Glutamatergic neuron (in vitro differentiated cells): ENCODE data around the gene IL20. TPM values are rescaled to one million over a fixed set of nuclear protein-coding genes. Genes with fewer than 3 reads are reported as not detected.

ENCODE experiments used
- DNase-seq: peaks from one replicate; pipeline ENCODE4 v3.0.0; 2022
- H3K27ac Mint-ChIP-seq: one replicate; pipeline ENCODE4 v1.8.0; 2020; ENCODE audit warnings: mild to moderate bottlenecking, mixed read lengths, inconsistent platforms; ENCODE audit not compliant: unreplicated experiment
- H3K27me3 Mint-ChIP-seq: one replicate; pipeline ENCODE4 v1.8.0; 2020; ENCODE audit warnings: mild to moderate bottlenecking, moderate library complexity, mixed read lengths, inconsistent platforms; ENCODE audit not compliant: unreplicated experiment
- H3K36me3 Mint-ChIP-seq: one replicate; pipeline ENCODE4 v1.8.0; 2020; ENCODE audit warnings: mild to moderate bottlenecking, mixed read lengths, inconsistent platforms; ENCODE audit not compliant: unreplicated experiment
- H3K4me1 Mint-ChIP-seq: one replicate; pipeline ENCODE4 v1.8.0; 2020; ENCODE audit warnings: mild to moderate bottlenecking, low read depth, mixed read lengths, inconsistent platforms; ENCODE audit not compliant: unreplicated experiment
- H3K4me3 Mint-ChIP-seq: one replicate; pipeline ENCODE4 v1.8.0; 2020; ENCODE audit warnings: mild to moderate bottlenecking, mixed read lengths, inconsistent platforms; ENCODE audit not compliant: unreplicated experiment
- H3K9me3 Mint-ChIP-seq: one replicate; pipeline ENCODE4 v1.8.0; 2020; ENCODE audit warnings: mild to moderate bottlenecking, moderate library complexity, mixed read lengths, inconsistent platforms; ENCODE audit not compliant: unreplicated experiment
- CTCF ChIP-seq: fragments of 200-600 bp; sonication (generic); IDR thresholded peaks from one replicate; pipeline ENCODE4 v1.5.0; 2021; ENCODE audit not compliant: partially characterized antibody, unreplicated experiment
- total RNA-seq: library from RNA; stranded (reverse); fragmentation: NEBNext Ultra II Directional; extraction: Animal tissue kit (Norgen Biotek cat#: 25700); gene quantifications from one replicate; pipeline ENCODE4 v1.2.1, GENCODE V29; 2021; ENCODE audit not compliant: unreplicated experiment

Gene IL20
- total RNA-seq, 1 donor from 2014 or later = not detected

- no peak overlapping the region for H3K27ac Mint-ChIP-seq
- DNase-seq = no peak
- peaks cover 1% of the 10 kb centered on the region for H3K36me3 Mint-ChIP-seq
- no peaks in the 10 kb centered on the region for H3K27me3 Mint-ChIP-seq
- peaks cover 2% of the 10 kb centered on the region for H3K9me3 Mint-ChIP-seq
- no peak overlapping the region for H3K4me3 Mint-ChIP-seq
- H3K4me1 Mint-ChIP-seq = no peaks in the 10 kb centered on the region
- TF ChIP-seq CTCF = peak; percentile 58
Observed at GRCh38 chr1:206882555-206882954, 17.1 kb downstream of the IL20 start.

GRCh38 chr1:206883160-206883559 lies 17.7 kb downstream of the IL20 start:
- no peak overlapping the region for H3K27ac Mint-ChIP-seq

GRCh38 chr1:206883876-206884275 lies 18.5 kb downstream of the IL20 start:
- DNase-seq = no peak
- H3K27ac Mint-ChIP-seq = no peak overlapping the region
- no peaks in the 10 kb centered on the region for H3K36me3 Mint-ChIP-seq
- no peak for TF ChIP-seq CTCF
- no peaks in the 10 kb centered on the region for H3K27me3 Mint-ChIP-seq
- H3K9me3 Mint-ChIP-seq = no peaks in the 10 kb centered on the region
- H3K4me3 Mint-ChIP-seq = no peak overlapping the region
- H3K4me1 Mint-ChIP-seq = no peaks in the 10 kb centered on the region

More at GRCh38 chr1:206883160-206883559, 17.7 kb downstream of the IL20 start:
- DNase-seq = no peak
- H3K4me3 Mint-ChIP-seq = no peak overlapping the region
- no peaks in the 10 kb centered on the region for H3K27me3 Mint-ChIP-seq
- H3K36me3 Mint-ChIP-seq = no peaks in the 10 kb centered on the region
- peaks cover 2% of the 10 kb centered on the region for H3K9me3 Mint-ChIP-seq
- TF ChIP-seq CTCF = no peak
- H3K4me1 Mint-ChIP-seq = no peaks in the 10 kb centered on the region

- no peak for TF ChIP-seq CTCF
- no peaks in the 10 kb centered on the region for H3K9me3 Mint-ChIP-seq
- H3K36me3 Mint-ChIP-seq = no peaks in the 10 kb centered on the region
- H3K4me3 Mint-ChIP-seq = no peak overlapping the region
- no peak for DNase-seq
- no peaks in the 10 kb centered on the region for H3K4me1 Mint-ChIP-seq
- H3K27ac Mint-ChIP-seq = no peak overlapping the region
- H3K27me3 Mint-ChIP-seq = no peaks in the 10 kb centered on the region
Observed at GRCh38 chr1:206885341-206886060, 20.1 kb downstream of the IL20 start.

GRCh38 chr1:206886831-206887230 lies 21.4 kb downstream of the IL20 start:
- no peaks in the 10 kb centered on the region for H3K4me1 Mint-ChIP-seq
- H3K4me3 Mint-ChIP-seq = no peak overlapping the region
- no peak for DNase-seq
- H3K27me3 Mint-ChIP-seq = no peaks in the 10 kb centered on the region
- TF ChIP-seq CTCF = no peak
- no peak overlapping the region for H3K27ac Mint-ChIP-seq
- H3K36me3 Mint-ChIP-seq = no peaks in the 10 kb centered on the region
- H3K9me3 Mint-ChIP-seq = no peaks in the 10 kb centered on the region
